ENCODE data around the gene PEG3. TPM values are rescaled to one million over a fixed set of nuclear protein-coding genes. Genes with fewer than 3 reads are reported as not detected.

Gene PEG3
- total and polyA plus RNA-seq, 2 experiments from 2014 or later, result not detected

- DNase-seq (ENCODE audit: low spot score), result no peak
- Histone ChIP-seq H3K4me1 (ENCODE audit: insufficient read depth) (no peaks in the 10 kb centered on the region), H3K4me3 (no peak overlapping the region), H3K9me3 (ENCODE audit: low read depth) (no peaks in the 10 kb centered on the region), H2AFZ (no peak overlapping the region), H3K9me2 (replicated peaks; ENCODE audit: insufficient read depth) (no peaks in the 10 kb centered on the region), H3K79me2 (no peaks in the 10 kb centered on the region), H4K20me1 (ENCODE audit: insufficient read depth, poor library complexity, severe bottlenecking) (no peaks in the 10 kb centered on the region), H3K27me3 (no peaks in the 10 kb centered on the region), H3K27ac (no peak overlapping the region), H3K4me2 (no peak overlapping the region), H3K36me3 (replicated peaks; ENCODE audit: insufficient read depth, low read depth) (no peaks in the 10 kb centered on the region)
- 45% methylated on average over 5 of the region's 5 CpGs for WGBS (ENCODE audit: low lambda C conversion rate, missing lambda C conversion rate)
- TF ChIP-seq, protein P1, sequence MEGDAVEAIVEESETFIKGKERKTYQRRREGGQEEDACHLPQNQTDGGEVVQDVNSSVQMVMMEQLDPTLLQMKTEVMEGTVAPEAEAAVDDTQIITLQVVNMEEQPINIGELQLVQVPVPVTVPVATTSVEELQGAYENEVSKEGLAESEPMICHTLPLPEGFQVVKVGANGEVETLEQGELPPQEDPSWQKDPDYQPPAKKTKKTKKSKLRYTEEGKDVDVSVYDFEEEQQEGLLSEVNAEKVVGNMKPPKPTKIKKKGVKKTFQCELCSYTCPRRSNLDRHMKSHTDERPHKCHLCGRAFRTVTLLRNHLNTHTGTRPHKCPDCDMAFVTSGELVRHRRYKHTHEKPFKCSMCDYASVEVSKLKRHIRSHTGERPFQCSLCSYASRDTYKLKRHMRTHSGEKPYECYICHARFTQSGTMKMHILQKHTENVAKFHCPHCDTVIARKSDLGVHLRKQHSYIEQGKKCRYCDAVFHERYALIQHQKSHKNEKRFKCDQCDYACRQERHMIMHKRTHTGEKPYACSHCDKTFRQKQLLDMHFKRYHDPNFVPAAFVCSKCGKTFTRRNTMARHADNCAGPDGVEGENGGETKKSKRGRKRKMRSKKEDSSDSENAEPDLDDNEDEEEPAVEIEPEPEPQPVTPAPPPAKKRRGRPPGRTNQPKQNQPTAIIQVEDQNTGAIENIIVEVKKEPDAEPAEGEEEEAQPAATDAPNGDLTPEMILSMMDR (IDR thresholded peaks at IDR 0.05; ENCODE audit: poor library complexity), result no peak
- no peak for TF ChIP-seq EZH2phosphoT487 (IDR thresholded peaks at IDR 0.05; ENCODE audit: low read depth, severe bottlenecking, unreplicated experiment)
- TF ChIP-seq EZH2 (IDR thresholded peaks at IDR 0.05; ENCODE audit: borderline replicate concordance), result no peak
Observed at GRCh38 chr19:56834564-56835375, 5.8 kb downstream of the PEG3 start.

DNA sequence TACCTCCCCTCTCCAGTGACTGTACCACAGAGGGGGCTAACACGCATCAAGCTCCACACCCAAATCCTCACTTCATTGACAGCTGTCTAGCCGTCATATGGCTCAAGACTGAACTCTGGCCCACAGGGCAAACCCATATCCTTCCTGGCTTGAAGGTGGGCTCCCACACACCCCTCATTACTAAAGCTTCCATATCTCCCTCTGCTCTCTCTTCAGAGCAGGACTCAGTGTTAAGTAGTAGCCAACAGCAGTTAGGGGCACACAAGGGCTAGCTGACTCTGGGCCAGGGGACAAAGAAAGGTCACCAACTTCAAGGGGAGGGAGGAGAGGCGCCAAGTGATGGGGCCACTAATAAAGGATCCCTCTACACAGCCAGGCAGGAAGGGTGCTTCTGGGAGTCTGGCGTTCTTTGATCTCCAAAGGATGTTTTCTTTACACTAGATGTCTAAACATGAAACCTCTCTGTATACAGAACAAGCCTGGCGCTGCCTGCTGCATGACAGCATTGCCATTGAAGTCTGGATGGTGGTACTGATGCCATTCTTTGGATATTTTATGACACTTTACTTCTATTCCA is 8.1 kb downstream of the PEG3 start:
- DNase-seq (ENCODE audit: low spot score), result no peak
- 47% methylated on average over 5 of the region's 5 CpGs for WGBS (ENCODE audit: low lambda C conversion rate, missing lambda C conversion rate)
- Histone ChIP-seq H3K79me2 (no peaks in the 10 kb centered on the region), H2AFZ (no peak overlapping the region), H3K27ac (no peak overlapping the region), H3K4me3 (no peak overlapping the region), H3K9me3 (ENCODE audit: low read depth) (no peaks in the 10 kb centered on the region), H3K9me2 (replicated peaks; ENCODE audit: insufficient read depth) (no peaks in the 10 kb centered on the region), H3K36me3 (replicated peaks; ENCODE audit: insufficient read depth, low read depth) (no peaks in the 10 kb centered on the region), H3K4me2 (no peak overlapping the region), H3K27me3 (no peaks in the 10 kb centered on the region), H3K4me1 (ENCODE audit: insufficient read depth) (no peaks in the 10 kb centered on the region), H4K20me1 (ENCODE audit: insufficient read depth, poor library complexity, severe bottlenecking) (no peaks in the 10 kb centered on the region)
- TF ChIP-seq EZH2 (IDR thresholded peaks at IDR 0.05; ENCODE audit: borderline replicate concordance) (no peak), EZH2phosphoT487 (IDR thresholded peaks at IDR 0.05; ENCODE audit: low read depth, severe bottlenecking, unreplicated experiment) (no peak)
- TF ChIP-seq, protein P1 (IDR thresholded peaks at IDR 0.05; ENCODE audit: poor library complexity), result no peak

DNA sequence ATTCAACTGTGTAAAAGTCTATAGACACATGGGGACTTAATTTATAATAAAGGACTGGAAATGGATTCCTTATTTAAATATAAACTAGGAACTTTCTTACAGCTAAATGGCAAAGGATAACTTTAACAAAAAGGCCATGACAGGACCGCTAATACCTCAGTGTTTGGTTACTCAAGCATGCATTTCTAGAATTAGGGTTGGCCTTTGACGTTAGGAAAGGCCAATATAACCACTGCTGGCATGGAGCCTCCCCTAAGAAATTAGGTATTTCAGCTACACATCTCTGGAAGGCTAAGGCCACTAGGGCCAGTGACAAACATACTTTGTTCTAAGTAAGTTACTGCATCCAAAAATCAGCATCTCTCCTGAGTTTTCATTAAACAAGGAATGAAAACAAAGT is 9.3 kb downstream of the PEG3 start:
- WGBS (ENCODE audit: low lambda C conversion rate, missing lambda C conversion rate), result 19% methylated on average over 2 of the region's 2 CpGs
- TF ChIP-seq, protein P1 (IDR thresholded peaks at IDR 0.05; ENCODE audit: poor library complexity), result no peak
- TF ChIP-seq EZH2phosphoT487 (IDR thresholded peaks at IDR 0.05; ENCODE audit: low read depth, severe bottlenecking, unreplicated experiment) (no peak), EZH2 (IDR thresholded peaks at IDR 0.05; ENCODE audit: borderline replicate concordance) (no peak)

More for the DNA sequence above, 9.3 kb downstream of the PEG3 start:
- no peak for DNase-seq (ENCODE audit: low spot score)
- H4K20me1 ChIP-seq (ENCODE audit: insufficient read depth, poor library complexity, severe bottlenecking), result no peaks in the 10 kb centered on the region
- no peaks in the 10 kb centered on the region for H3K9me3 ChIP-seq (ENCODE audit: low read depth)
- H3K9me2 ChIP-seq (replicated peaks; ENCODE audit: insufficient read depth), result no peaks in the 10 kb centered on the region
- no peak overlapping the region for H3K4me3 ChIP-seq
- H3K4me2 ChIP-seq, result no peak overlapping the region
- H3K27ac ChIP-seq, result no peak overlapping the region
- no peaks in the 10 kb centered on the region for H3K36me3 ChIP-seq (replicated peaks; ENCODE audit: insufficient read depth, low read depth)
- H3K79me2 ChIP-seq, result no peaks in the 10 kb centered on the region
- no peaks in the 10 kb centered on the region for H3K4me1 ChIP-seq (ENCODE audit: insufficient read depth)
- H3K27me3 ChIP-seq, result no peaks in the 10 kb centered on the region
- no peak overlapping the region for H2AFZ ChIP-seq
